Measurements from ENCODE around the gene VEPH1.

Gene VEPH1

GRCh38 chr3:157472648-157473047 lies 30.6 kb downstream of the VEPH1 start:
- no peak for DNase-seq

GRCh38 chr3:157471064-157471463 lies 32.2 kb downstream of the VEPH1 start:
- DNase-seq, result no peak

GRCh38 chr3:157469561-157470294 lies 33.5 kb downstream of the VEPH1 start:
- DNase-seq, result no peak

GRCh38 chr3:157467200-157467599 lies 36.0 kb downstream of the VEPH1 start:
- DNase-seq, result no peak

- DNase-seq, result no peak
Measured at GRCh38 chr3:157465741-157466140, 37.5 kb downstream of the VEPH1 start.

- DNase-seq, result no peak
Measured at GRCh38 chr3:157464321-157464720, 38.9 kb downstream of the VEPH1 start.

GRCh38 chr3:157463816-157464215 lies 39.4 kb downstream of the VEPH1 start:
- DNase-seq, result no peak

- DNase-seq, result no peak
Measured at GRCh38 chr3:157460253-157460652, 43.0 kb downstream of the VEPH1 start.

- no peak for DNase-seq
Measured at GRCh38 chr3:157459706-157460105, 43.5 kb downstream of the VEPH1 start.

GRCh38 chr3:157453824-157454223 lies 49.4 kb downstream of the VEPH1 start:
- no peak for DNase-seq

GRCh38 chr3:157452097-157452496 lies 51.1 kb downstream of the VEPH1 start:
- no peak for DNase-seq

GRCh38 chr3:157447026-157447694 lies 56.1 kb downstream of the VEPH1 start:
- DNase-seq, result no peak

GRCh38 chr3:157445857-157446256 lies 57.4 kb downstream of the VEPH1 start:
- no peak for DNase-seq

- no peak for DNase-seq
Measured at GRCh38 chr3:157444797-157445184, 58.4 kb downstream of the VEPH1 start.

- no peak for DNase-seq
Measured at GRCh38 chr3:157443905-157444796, 59.1 kb downstream of the VEPH1 start.

GRCh38 chr3:157442729-157443128 lies 60.5 kb downstream of the VEPH1 start:
- DNase-seq, result no peak

GRCh38 chr3:157441102-157441624 lies 62.1 kb downstream of the VEPH1 start:
- DNase-seq, result no peak

GRCh38 chr3:157438194-157438730 lies 65.0 kb downstream of the VEPH1 start:
- DNase-seq, result no peak

GRCh38 chr3:157436583-157437291 lies 66.5 kb downstream of the VEPH1 start, which contains the start of gene PTX3:
Gene PTX3, plus strand, starts transcription at chr3:157436850. Its CDS starts 84 bp downstream, at chr3:157436934.
- no peak for DNase-seq

- no peak for DNase-seq
Measured at GRCh38 chr3:157429708-157430107, 73.5 kb downstream of the VEPH1 start.

- no peak for DNase-seq
Measured at GRCh38 chr3:157428853-157429252, 74.4 kb downstream of the VEPH1 start.

GRCh38 chr3:157427901-157428300 lies 75.3 kb downstream of the VEPH1 start:
- DNase-seq, result no peak

Data from activated naive CD4-positive, alpha-beta T cell (primary cell).